IPS-18c (cell line): Measurements from ENCODE around the gene MARCHF9.
A peak's percentile ranks its signal among the peaks of the same experiment; 100 is the strongest.

Source experiments
- H3K4me3 ChIP-seq: 2 replicates; pipeline ENCODE4 v1.7.0; 2013; ENCODE audit warnings: low read depth, mild to moderate bottlenecking, low read length, moderate library complexity; ENCODE audit not compliant: insufficient read depth
- H3K9me3 ChIP-seq: one replicate; pipeline ENCODE4 v1.6.1; 2013; ENCODE audit warnings: mild to moderate bottlenecking, low read length, moderate library complexity; ENCODE audit not compliant: control insufficient read depth, insufficient read depth

The MARCHF9 gene

GRCh38 chr12:57759360-57759980 is 4.6 kb downstream of the MARCHF9 start:
- no peaks in the 10 kb centered on the region for H3K9me3 ChIP-seq
- H3K4me3 ChIP-seq = no peak overlapping the region

- Histone ChIP-seq H3K4me3 (no peak overlapping the region), H3K9me3 (no peaks in the 10 kb centered on the region)
These were observed 5.6 kb downstream of the MARCHF9 start for GRCh38 chr12:57760347-57760982.

GRCh38 chr12:57761391-57761998 is 6.6 kb downstream of the MARCHF9 start:
- Histone ChIP-seq H3K4me3 (no peak overlapping the region), H3K9me3 (no peaks in the 10 kb centered on the region)

GRCh38 chr12:57762463-57762862 is 7.6 kb downstream of the MARCHF9 start:
- H3K4me3 ChIP-seq = no peak overlapping the region
- no peaks in the 10 kb centered on the region for H3K9me3 ChIP-seq

- Histone ChIP-seq H3K4me3 (peak overlapping the region; percentile 47; the same call in 1 of the 2 replicates), H3K9me3 (no peaks in the 10 kb centered on the region)
These were observed 9.2 kb downstream of the MARCHF9 start for GRCh38 chr12:57763881-57764661.

GRCh38 chr12:57764662-57765002 is 9.7 kb downstream of the MARCHF9 start:
- no peaks in the 10 kb centered on the region for H3K9me3 ChIP-seq
- peak overlapping the region; percentile 47 for H3K4me3 ChIP-seq

GRCh38 chr12:57765003-57765697 is 10.2 kb downstream of the MARCHF9 start:
- Histone ChIP-seq H3K4me3 (peak overlapping the region; percentile 47), H3K9me3 (no peaks in the 10 kb centered on the region)

- H3K4me3 ChIP-seq = peak overlapping the region; percentile 47
- H3K9me3 ChIP-seq = no peaks in the 10 kb centered on the region
These were observed 11.0 kb downstream of the MARCHF9 start for GRCh38 chr12:57765698-57766463.

GRCh38 chr12:57766464-57767304 is 11.8 kb downstream of the MARCHF9 start, which contains the start of gene CYP27B1:
TSS of gene CYP27B1 (minus strand) at chr12:57767078. CDS start at chr12:57767041, 37 bp downstream.
- H3K4me3 ChIP-seq = peak within 1 kb of the TSS; percentile 47
- no peaks in the 10 kb centered on the region for H3K9me3 ChIP-seq

GRCh38 chr12:57767305-57767698 is 12.4 kb downstream of the MARCHF9 start:
- no peaks in the 10 kb centered on the region for H3K9me3 ChIP-seq
- peak overlapping the region; percentile 47; the same call in 1 of the 2 replicates for H3K4me3 ChIP-seq

GRCh38 chr12:57767876-57768275 is 13.0 kb downstream of the MARCHF9 start:
- Histone ChIP-seq H3K4me3 (no peak overlapping the region), H3K9me3 (no peaks in the 10 kb centered on the region)

GRCh38 chr12:57769594-57769993 is 14.7 kb downstream of the MARCHF9 start:
- Histone ChIP-seq H3K9me3 (no peaks in the 10 kb centered on the region), H3K4me3 (no peak overlapping the region)

GRCh38 chr12:57770734-57771133 is 15.8 kb downstream of the MARCHF9 start:
- H3K9me3 ChIP-seq = no peaks in the 10 kb centered on the region
- H3K4me3 ChIP-seq = no peak overlapping the region

- Histone ChIP-seq H3K9me3 (no peaks in the 10 kb centered on the region), H3K4me3 (peak overlapping the region; percentile 100)
These were observed 16.5 kb downstream of the MARCHF9 start for GRCh38 chr12:57771236-57771872.

- no peaks in the 10 kb centered on the region for H3K9me3 ChIP-seq
- peak within 1 kb of the TSS; percentile 100 for H3K4me3 ChIP-seq
These were observed 17.0 kb downstream of the MARCHF9 start, which contains the start of gene METTL1 for GRCh38 chr12:57771873-57772428. TSS of gene METTL1 (minus strand) at chr12:57772105. CDS start at chr12:57772083, 22 bp downstream.
